ENCODE results near the gene PRG2.
"Not testable (repeated sequence)": the region's sequence is repeated elsewhere in the genome, so short reads cannot be mapped to it uniquely, and the experiment has no call there.

The PRG2 gene

GRCh38 chr11:57418131-57418530 is 27.7 kb upstream of the PRG2 start:
- no peak for DNase-seq

- no peak for DNase-seq
Observed at GRCh38 chr11:57417056-57417455, 26.6 kb upstream of the PRG2 start.

- no peak for DNase-seq
Observed at GRCh38 chr11:57416436-57416835, 26.0 kb upstream of the PRG2 start.

GRCh38 chr11:57414612-57415212 is 24.3 kb upstream of the PRG2 start:
- no peak for DNase-seq

- no peak for DNase-seq
Observed at GRCh38 chr11:57413681-57414080, 23.2 kb upstream of the PRG2 start.

- no peak for DNase-seq
Observed at GRCh38 chr11:57410287-57410686, 19.8 kb upstream of the PRG2 start.

- DNase-seq, result no peak
Observed at GRCh38 chr11:57409321-57410100, 19.1 kb upstream of the PRG2 start.

- DNase-seq, result no peak
Observed at GRCh38 chr11:57408771-57409170, 18.3 kb upstream of the PRG2 start.

GRCh38 chr11:57407941-57408475 is 17.6 kb upstream of the PRG2 start:
- DNase-seq, result no peak

GRCh38 chr11:57407010-57407920 is 16.8 kb upstream of the PRG2 start:
- no peak for DNase-seq

- no peak for DNase-seq
Observed at GRCh38 chr11:57406337-57406904, 16.0 kb upstream of the PRG2 start.

- DNase-seq, result no peak
Observed at GRCh38 chr11:57405271-57405860, 14.9 kb upstream of the PRG2 start.

GRCh38 chr11:57403802-57404147 is 13.3 kb upstream of the PRG2 start:
- DNase-seq, result no peak

GRCh38 chr11:57403003-57403801 is 12.8 kb upstream of the PRG2 start:
- DNase-seq, result not testable (repeated sequence)

- no peak for DNase-seq
Observed at GRCh38 chr11:57402188-57403002, 11.9 kb upstream of the PRG2 start.

GRCh38 chr11:57399972-57400578 is 9.6 kb upstream of the PRG2 start:
- no peak for DNase-seq

- DNase-seq, result no peak
Observed at GRCh38 chr11:57399221-57399620, 8.8 kb upstream of the PRG2 start.

- DNase-seq, result no peak
Observed at GRCh38 chr11:57397394-57397990, 7.0 kb upstream of the PRG2 start.

- DNase-seq, result no peak
Observed at GRCh38 chr11:57396744-57397143, 6.3 kb upstream of the PRG2 start.
